ENCODE measurements around the gene VAMP4.

- TF ChIP-seq CTCF (IDR thresholded peaks at IDR 0.05), result no peak
- TF ChIP-seq POLR2A (IDR thresholded peaks at IDR 0.05), result no peak
- no peak for TF ChIP-seq EP300 (IDR thresholded peaks at IDR 0.05; ENCODE audit: low read depth)
Observed at GRCh38 chr1:171663854-171664575, 77.8 kb downstream of the VAMP4 start.

Measured in transverse colon (tissue), 3 donors.